Testis (tissue), 2 donors: ENCODE measurements around the gene MAGEA12.
"Not testable (repeated sequence)": the region's sequence is repeated elsewhere in the genome, so short reads cannot be mapped to it uniquely, and the experiment has no call there.

ENCODE experiments used
- POLR2A ChIP-seq: fragments of 450-650 bp; IDR thresholded peaks from one replicate; pipeline ENCODE4 v1.6.1; 2017; ENCODE audit warnings: antibody characterized with exemption, mild to moderate bottlenecking, moderate library complexity
- TF ChIP-seq, protein P1 (sequence below), 3 experiments: fragments of 450-650 bp in 2 of 3; fragments of 200-600 bp in 1 of 3; sonication (generic) in 1 of 3; IDR thresholded peaks; one replicate each; pipeline ENCODE4 v1.5.1; 2016 to 2019; ENCODE audit warnings: antibody characterized with exemption in 3 of 3, mild to moderate bottlenecking in 2 of 3, moderate library complexity in 1 of 3

DNA sequence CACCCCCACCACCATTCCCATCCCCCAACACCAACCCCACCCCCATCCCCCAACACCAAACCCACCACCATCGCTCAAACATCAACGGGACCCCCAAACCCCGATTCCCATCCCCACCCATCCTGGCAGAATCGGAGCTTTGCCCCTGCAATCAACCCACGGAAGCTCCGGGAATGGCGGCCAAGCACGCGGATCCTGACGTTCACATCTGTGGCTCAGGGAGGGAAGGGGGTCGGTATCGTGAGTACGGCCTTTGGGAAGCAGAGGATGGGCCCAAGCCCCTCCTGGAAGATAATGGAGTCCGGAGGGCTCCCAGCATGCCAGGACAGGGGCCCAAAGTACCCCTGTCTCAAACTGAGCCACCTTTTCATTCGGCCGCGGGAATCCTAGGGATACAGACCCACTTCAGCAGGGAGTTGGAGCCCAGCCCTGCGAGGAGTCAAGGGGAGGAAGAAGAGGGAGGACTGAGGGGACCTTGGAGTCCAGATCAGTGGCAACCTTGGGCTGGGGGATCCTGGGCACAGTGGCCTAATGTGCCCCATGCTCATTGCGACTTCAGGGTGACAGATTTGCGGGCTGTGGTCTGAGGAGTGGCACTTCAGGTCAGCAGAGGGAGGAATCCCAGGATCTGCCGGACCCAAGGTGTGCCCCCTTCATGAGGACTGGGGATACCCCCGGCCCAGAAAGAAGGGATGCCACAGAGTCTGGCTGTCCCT, 744 bp downstream of the MAGEA12 start:
- TF ChIP-seq, protein P1, sequence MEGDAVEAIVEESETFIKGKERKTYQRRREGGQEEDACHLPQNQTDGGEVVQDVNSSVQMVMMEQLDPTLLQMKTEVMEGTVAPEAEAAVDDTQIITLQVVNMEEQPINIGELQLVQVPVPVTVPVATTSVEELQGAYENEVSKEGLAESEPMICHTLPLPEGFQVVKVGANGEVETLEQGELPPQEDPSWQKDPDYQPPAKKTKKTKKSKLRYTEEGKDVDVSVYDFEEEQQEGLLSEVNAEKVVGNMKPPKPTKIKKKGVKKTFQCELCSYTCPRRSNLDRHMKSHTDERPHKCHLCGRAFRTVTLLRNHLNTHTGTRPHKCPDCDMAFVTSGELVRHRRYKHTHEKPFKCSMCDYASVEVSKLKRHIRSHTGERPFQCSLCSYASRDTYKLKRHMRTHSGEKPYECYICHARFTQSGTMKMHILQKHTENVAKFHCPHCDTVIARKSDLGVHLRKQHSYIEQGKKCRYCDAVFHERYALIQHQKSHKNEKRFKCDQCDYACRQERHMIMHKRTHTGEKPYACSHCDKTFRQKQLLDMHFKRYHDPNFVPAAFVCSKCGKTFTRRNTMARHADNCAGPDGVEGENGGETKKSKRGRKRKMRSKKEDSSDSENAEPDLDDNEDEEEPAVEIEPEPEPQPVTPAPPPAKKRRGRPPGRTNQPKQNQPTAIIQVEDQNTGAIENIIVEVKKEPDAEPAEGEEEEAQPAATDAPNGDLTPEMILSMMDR (IDR thresholded peaks at IDR 0.05) = not testable (repeated sequence)
- not testable (repeated sequence) for TF ChIP-seq POLR2A
